HG03066 (cell line): ENCODE results near the gene MPL.
A peak's percentile ranks its signal among the peaks of the same experiment; 100 is the strongest.
"Not testable (repeated sequence)": the region's sequence is repeated elsewhere in the genome, so short reads cannot be mapped to it uniquely, and the experiment has no call there.

Experiments used
- ATAC-seq: cut with Tn5 transposase; IDR thresholded peaks from one replicate; pipeline ENCODE4 v1.9.1; 2021; ENCODE audit warnings: low read depth; ENCODE audit not compliant: unreplicated experiment

The MPL gene

GRCh38 chr1:43369779-43370178 is 32.2 kb downstream of the MPL start:
- not testable (repeated sequence) for ATAC-seq

- no peak for ATAC-seq
Observed at GRCh38 chr1:43370564-43370963, 32.9 kb downstream of the MPL start.

GRCh38 chr1:43372172-43372571 is 34.6 kb downstream of the MPL start:
- no peak for ATAC-seq

GRCh38 chr1:43373066-43373940 is 35.7 kb downstream of the MPL start:
- no peak for ATAC-seq

- ATAC-seq: no peak
Observed at GRCh38 chr1:43376723-43377235, 39.2 kb downstream of the MPL start.

GRCh38 chr1:43377831-43378230 is 40.2 kb downstream of the MPL start:
- no peak for ATAC-seq

- no peak for ATAC-seq
Observed at GRCh38 chr1:43379476-43379875, 41.9 kb downstream of the MPL start.

- no peak for ATAC-seq
Observed at GRCh38 chr1:43381612-43382011, 44.0 kb downstream of the MPL start.

- no peak for ATAC-seq
Observed at GRCh38 chr1:43382027-43382779, 44.6 kb downstream of the MPL start.

GRCh38 chr1:43383449-43383848 is 45.8 kb downstream of the MPL start:
- ATAC-seq: no peak

GRCh38 chr1:43386676-43387075 is 49.1 kb downstream of the MPL start:
- no peak for ATAC-seq

- ATAC-seq: no peak
Observed at GRCh38 chr1:43387976-43388599, 50.5 kb downstream of the MPL start.

- ATAC-seq: no peak
Observed at GRCh38 chr1:43388613-43389012, 51.0 kb downstream of the MPL start.

GRCh38 chr1:43389326-43390313 is 52.0 kb downstream of the MPL start, which contains the start of the genes MED8 and SZT2:
TSS of gene MED8 (minus strand) at chr1:43389800. CDS start at chr1:43389764, 36 bp downstream.
TSS of gene SZT2 (plus strand) at chr1:43389899. CDS start at chr1:43389969, 70 bp downstream.
- ATAC-seq: peak; percentile 88

GRCh38 chr1:43392702-43393101 is 55.1 kb downstream of the MPL start:
- ATAC-seq: no peak

- no peak for ATAC-seq
Observed at GRCh38 chr1:43395523-43395922, 57.9 kb downstream of the MPL start.

- ATAC-seq: no peak
Observed at GRCh38 chr1:43396059-43396458, 58.4 kb downstream of the MPL start.

- ATAC-seq: no peak
Observed at GRCh38 chr1:43398227-43398626, 60.6 kb downstream of the MPL start.

- not testable (repeated sequence) for ATAC-seq
Observed at GRCh38 chr1:43400441-43400840, 62.8 kb downstream of the MPL start.
